H9 (cell line): ENCODE results near the gene COA5. TPM values are rescaled to one million over a fixed set of nuclear protein-coding genes. Genes with fewer than 3 reads are reported as not detected.

Experiments used
- DNase-seq: peaks from one replicate; pipeline ENCODE4 v3.0.0-alpha.2; 2017
- H2AFZ ChIP-seq: one replicate; pipeline ENCODE4 v1.6.1; 2013; ENCODE audit warnings: mild to moderate bottlenecking, low read length, control low read depth, moderate library complexity
- H2AK5ac ChIP-seq: 2 replicates; pipeline ENCODE4 v1.6.1; 2013; ENCODE audit warnings: low read length, control low read depth, mixed read lengths; ENCODE audit not compliant: insufficient read length
- H2BK120ac ChIP-seq: one replicate; pipeline ENCODE4 v1.6.1; 2013; ENCODE audit warnings: low read depth, mild to moderate bottlenecking, low read length, control low read depth, inconsistent platforms; ENCODE audit not compliant: poor library complexity, severe bottlenecking
- H2BK12ac ChIP-seq: 2 replicates; pipeline ENCODE4 v1.6.1; 2013; ENCODE audit warnings: low read length, control low read depth, mixed read lengths, low read depth; ENCODE audit not compliant: insufficient read length
- H2BK15ac ChIP-seq: 2 replicates; pipeline ENCODE4 v1.6.1; 2013; ENCODE audit warnings: low read depth, low read length, control low read depth
- H2BK20ac ChIP-seq: one replicate; pipeline ENCODE4 v1.6.1; 2013; ENCODE audit warnings: low read depth, mild to moderate bottlenecking, low read length, control low read depth, inconsistent platforms; ENCODE audit not compliant: poor library complexity, severe bottlenecking
- H2BK5ac ChIP-seq: 2 replicates; pipeline ENCODE4 v1.6.1; 2013; ENCODE audit warnings: low read length, control low read depth, mixed read lengths; ENCODE audit not compliant: insufficient read length
- H3K14ac ChIP-seq: 2 replicates; pipeline ENCODE4 v1.6.1; 2013; ENCODE audit warnings: low read length, control low read depth; ENCODE audit not compliant: insufficient read depth
- H3K18ac ChIP-seq: 2 replicates; pipeline ENCODE4 v1.6.1; 2013; ENCODE audit warnings: low read depth, mild to moderate bottlenecking, mixed read lengths, low read length, control low read depth; ENCODE audit not compliant: insufficient read length
- H3K23ac ChIP-seq: 2 replicates; pipeline ENCODE4 v1.6.1; 2013; ENCODE audit warnings: low read length, control low read depth, mixed read lengths, low read depth; ENCODE audit not compliant: insufficient read length
- H3K23me2 ChIP-seq: 2 replicates; pipeline ENCODE4 v1.6.1; 2013; ENCODE audit warnings: low read depth, mild to moderate bottlenecking, mixed read lengths, low read length, control low read depth; ENCODE audit not compliant: insufficient read length, poor library complexity, severe bottlenecking
- H3K27ac ChIP-seq: 2 replicates; pipeline ENCODE4 v1.5.1; 2013; ENCODE audit warnings: low read length, control low read depth, mixed read lengths, low read depth; ENCODE audit not compliant: insufficient read length
- H3K27me3 ChIP-seq: 2 replicates; pipeline ENCODE4 v1.6.1; 2013; ENCODE audit warnings: low read length, control low read depth, inconsistent platforms; ENCODE audit not compliant: insufficient read depth
- H3K4ac ChIP-seq: 2 replicates; pipeline ENCODE4 v1.6.1; 2013; ENCODE audit warnings: low read depth, mild to moderate bottlenecking, control low read depth, inconsistent platforms, low read length, moderate library complexity
- H3K4me1 ChIP-seq: 2 replicates; pipeline ENCODE4 v1.6.1; 2013; ENCODE audit warnings: low read length, control low read depth, inconsistent platforms; ENCODE audit not compliant: insufficient read depth
- H3K4me2 ChIP-seq: 2 replicates; pipeline ENCODE4 v1.6.1; 2013; ENCODE audit warnings: low read length, control low read depth, mixed read lengths; ENCODE audit not compliant: insufficient read length, insufficient read depth
- H3K56ac ChIP-seq: 2 replicates; pipeline ENCODE4 v1.6.1; 2013; ENCODE audit warnings: low read depth, mild to moderate bottlenecking, mixed read lengths, low read length, control low read depth; ENCODE audit not compliant: insufficient read length
- H3K79me1 ChIP-seq: 2 replicates; pipeline ENCODE4 v1.6.1; 2013; ENCODE audit warnings: low read depth, mild to moderate bottlenecking, moderate library complexity, low read length, control low read depth, inconsistent platforms; ENCODE audit not compliant: insufficient read depth, poor library complexity, severe bottlenecking
- H3K79me2 ChIP-seq: 2 replicates; pipeline ENCODE4 v1.6.1; 2013; ENCODE audit warnings: low read length, control low read depth, inconsistent platforms; ENCODE audit not compliant: insufficient read depth
- H3K9ac ChIP-seq: 2 replicates; pipeline ENCODE4 v1.6.1; 2013; ENCODE audit warnings: low read length, control low read depth, mixed read lengths; ENCODE audit not compliant: insufficient read length; ENCODE audit errors: extremely low read depth
- H3K9me3 ChIP-seq: one replicate; pipeline ENCODE4 v1.6.1; 2013; ENCODE audit warnings: low read depth, low read length, inconsistent platforms; ENCODE audit not compliant: control insufficient read depth
- H3T11ph ChIP-seq: one replicate; pipeline ENCODE4 v1.6.1; 2013; ENCODE audit warnings: mild to moderate bottlenecking, low read length, control low read depth, inconsistent platforms
- H4K20me1 ChIP-seq: one replicate; pipeline ENCODE4 v1.6.1; 2013; ENCODE audit not compliant: control insufficient read depth, insufficient read length, insufficient read depth
- H4K5ac ChIP-seq: 2 replicates; pipeline ENCODE4 v1.6.1; 2013; ENCODE audit warnings: low read depth, mild to moderate bottlenecking, mixed read lengths, low read length, control low read depth; ENCODE audit not compliant: insufficient read length
- H4K8ac ChIP-seq: replicated peaks from 2 replicates; pipeline ENCODE4 v1.6.1; 2013; ENCODE audit warnings: low read length, control low read depth, mixed read lengths, low read depth; ENCODE audit not compliant: insufficient read length
- H4K91ac ChIP-seq: 2 replicates; pipeline ENCODE4 v1.6.1; 2013; ENCODE audit warnings: low read depth, mild to moderate bottlenecking, moderate library complexity, mixed read lengths, low read length, control low read depth; ENCODE audit not compliant: insufficient read length
- H3K27ac Mint-ChIP-seq, 3 experiments: 2 replicates in 2 of 3; 3 replicates in 1 of 3; pipeline ENCODE4 v1.8.0; 2020 to 2021; ENCODE audit warnings: mixed read lengths in 3 of 3, mild to moderate bottlenecking in 1 of 3, moderate library complexity in 1 of 3
- H3K27me3 Mint-ChIP-seq: 2 replicates; pipeline ENCODE4 v1.8.0; 2021; ENCODE audit warnings: low read depth, mild to moderate bottlenecking, moderate library complexity, mixed read lengths
- H3K36me3 Mint-ChIP-seq, 3 experiments: 2 replicates in 2 of 3; 3 replicates in 1 of 3; pipeline ENCODE4 v1.8.0; 2020 to 2021; ENCODE audit warnings: low read depth in 3 of 3, mixed read lengths in 3 of 3; ENCODE audit not compliant: insufficient read depth in 1 of 3
- H3K4me1 Mint-ChIP-seq, 2 experiments: 2 replicates each; pipeline ENCODE4 v1.8.0; 2020; ENCODE audit warnings: mixed read lengths in 2 of 2
- H3K4me3 Mint-ChIP-seq, 2 experiments: 2 replicates in 1 of 2; 3 replicates in 1 of 2; pipeline ENCODE4 v1.8.0; 2020 to 2021; ENCODE audit warnings: mild to moderate bottlenecking in 2 of 2, mixed read lengths in 2 of 2, moderate library complexity in 1 of 2
- H3K9me3 Mint-ChIP-seq, 2 experiments: 2 replicates in 1 of 2; 3 replicates in 1 of 2; pipeline ENCODE4 v1.8.0; 2020; ENCODE audit warnings: mild to moderate bottlenecking in 2 of 2, mixed read lengths in 2 of 2, moderate library complexity in 1 of 2
- WGBS: extraction: QIAGEN DNeasy Blood & Tissue Kit; methylation state at CpG from one replicate; pipeline ENCODE4 v1.1.7; 2013; ENCODE audit warnings: missing lambda C conversion rate, low lambda C conversion rate, mixed read lengths; ENCODE audit not compliant: insufficient read length; ENCODE audit errors: extremely low coverage; 5-methylcytosine and 5-hydroxymethylcytosine counted together
- total RNA-seq: library from RNA; stranded (reverse); gene quantifications from 2 replicates; pipeline ENCODE4 v1.2.1, GENCODE V29; 2021
- TF ChIP-seq, protein P1 (sequence below): fragments of 200-600 bp; sonication (generic); conservative IDR thresholded peaks from 3 replicates; pipeline ENCODE4 v1.8.0; 2021; ENCODE audit warnings: antibody characterized with exemption, mild to moderate bottlenecking

Gene COA5
- total RNA-seq, 1 experiment from 2014 or later = 23.6 TPM

DNA sequence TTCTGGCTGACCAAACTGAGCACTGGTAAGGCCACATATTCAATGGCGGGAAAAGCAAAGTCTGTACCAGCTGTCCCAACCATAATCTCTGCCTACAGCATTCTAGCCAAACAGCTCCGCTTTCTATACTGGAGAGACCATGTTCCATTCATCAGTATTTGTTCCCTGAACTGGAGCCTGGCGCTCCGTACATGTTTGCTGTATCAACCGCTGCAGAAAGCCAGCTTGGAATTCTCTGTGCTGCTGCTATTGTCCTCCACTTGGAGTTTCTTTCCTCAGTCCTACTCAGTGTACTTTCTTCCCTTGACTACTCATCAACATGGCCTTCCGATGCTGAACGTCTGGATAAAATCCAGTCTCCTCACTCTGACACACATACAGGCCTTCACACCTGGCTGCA lies 1.9 kb downstream of the COA5 start:
- no peaks in the 10 kb centered on the region for H3K27me3 Mint-ChIP-seq
- Histone ChIP-seq H3K79me1 (peaks cover 7% of the 10 kb centered on the region), H2BK120ac (no peak overlapping the region), H3K23ac (no peak overlapping the region), H3K27me3 (no peaks in the 10 kb centered on the region), H2AK5ac (no peak overlapping the region), H4K8ac (no peak overlapping the region), H2BK20ac (no peak overlapping the region), H3K18ac (no peak overlapping the region), H2BK12ac (no peak overlapping the region), H3K4me2 (peak overlapping the region; percentile 97), H3T11ph (no peak overlapping the region), H2BK15ac (no peak overlapping the region), H3K4ac (no peak overlapping the region), H3K23me2 (peaks cover 14% of the 10 kb centered on the region), H4K20me1 (peaks cover 4% of the 10 kb centered on the region), H4K5ac (peak overlapping the region; percentile 50), H2AFZ (no peak overlapping the region), H3K56ac (no peak overlapping the region), H3K27ac (no peak overlapping the region), H4K91ac (no peak overlapping the region), H3K9ac (no peak overlapping the region), H3K14ac (no peak overlapping the region), H3K4me1 (no peaks in the 10 kb centered on the region; the same call in 1 of the 2 replicates), H3K79me2 (peaks cover 15% of the 10 kb centered on the region; the same call in 1 of the 2 replicates), H3K9me3 (no peaks in the 10 kb centered on the region), H2BK5ac (no peak overlapping the region)
- peaks cover 4 to 35% (median 35%) of the 10 kb centered on the region in 3 experiments; a peak in 5 of 7 replicates for H3K36me3 Mint-ChIP-seq
- H3K4me3 Mint-ChIP-seq = peak overlapping the region; percentile 85 to 86
- H3K4me1 Mint-ChIP-seq = peaks cover 18 to 21% of the 10 kb centered on the region in 2 experiments
- H3K9me3 Mint-ChIP-seq = no peaks in the 10 kb centered on the region
- no CpG with 5 or more reads among the region's 7 CpGs for WGBS
- DNase-seq = no peak
- H3K27ac Mint-ChIP-seq = peak overlapping the region in 1 of 3 experiments; percentile 3; a peak in 1 of 7 replicates
- TF ChIP-seq, protein P1, sequence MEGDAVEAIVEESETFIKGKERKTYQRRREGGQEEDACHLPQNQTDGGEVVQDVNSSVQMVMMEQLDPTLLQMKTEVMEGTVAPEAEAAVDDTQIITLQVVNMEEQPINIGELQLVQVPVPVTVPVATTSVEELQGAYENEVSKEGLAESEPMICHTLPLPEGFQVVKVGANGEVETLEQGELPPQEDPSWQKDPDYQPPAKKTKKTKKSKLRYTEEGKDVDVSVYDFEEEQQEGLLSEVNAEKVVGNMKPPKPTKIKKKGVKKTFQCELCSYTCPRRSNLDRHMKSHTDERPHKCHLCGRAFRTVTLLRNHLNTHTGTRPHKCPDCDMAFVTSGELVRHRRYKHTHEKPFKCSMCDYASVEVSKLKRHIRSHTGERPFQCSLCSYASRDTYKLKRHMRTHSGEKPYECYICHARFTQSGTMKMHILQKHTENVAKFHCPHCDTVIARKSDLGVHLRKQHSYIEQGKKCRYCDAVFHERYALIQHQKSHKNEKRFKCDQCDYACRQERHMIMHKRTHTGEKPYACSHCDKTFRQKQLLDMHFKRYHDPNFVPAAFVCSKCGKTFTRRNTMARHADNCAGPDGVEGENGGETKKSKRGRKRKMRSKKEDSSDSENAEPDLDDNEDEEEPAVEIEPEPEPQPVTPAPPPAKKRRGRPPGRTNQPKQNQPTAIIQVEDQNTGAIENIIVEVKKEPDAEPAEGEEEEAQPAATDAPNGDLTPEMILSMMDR = no peak
